K562 (cell line): Measurements from ENCODE around the gene COA7. TPM values are rescaled to one million over a fixed set of nuclear protein-coding genes. Genes with fewer than 3 reads are reported as not detected.

Experiments
- ATAC-seq: fragments of 200-7000 bp; cut with Tn5 transposase; 3 replicates; pipeline ENCODE4 v1.9.1; 2020; ENCODE audit warnings: moderate library complexity
- BruUV-seq: library from RNA; stranded (reverse); fragments of 400-500 nt; replicated peaks from 2 replicates; lab custom pipeline; 2021; lab: Mats Ljungman, UMichigan
- CTCF ChIA-PET: fragments of 300-600 bp; formaldehyde crosslinking; extraction: SDS; loops from one replicate; lab custom pipeline; 2021; ENCODE audit warnings: low intra/inter-chr PET ratio; lab: Yijun Ruan, JAX
- POLR2A ChIA-PET: fragments of 300-600, 350-650 bp; sonication (Branson Sonifier 250); formaldehyde crosslinking; extraction: SDS; loops from one replicate; lab custom pipeline; 2021; ENCODE audit warnings: antibody characterized with exemption, inconsistent platforms; lab: Yijun Ruan, JAX
- DNase-seq, 4 experiments: peaks; one replicate each; pipeline versions ENCODE4 v3.0.0 to v3.0.0-alpha.2; 2011 to 2018; ENCODE audit warnings: low spot score in 3 of 4, mixed read lengths in 3 of 4; ENCODE audit errors: extremely low read depth in 1 of 4
- FAIRE-seq: peaks from 2 replicates; lab custom pipeline; 2011; peaks lifted over from hg19 to GRCh38; lab: Jason Lieb, UNC
- H2AFZ ChIP-seq: 2 replicates; pipeline ENCODE4 v1.6.0; 2011; ENCODE audit warnings: low read depth, low read length, control low read depth, inconsistent platforms
- H3K27ac ChIP-seq: fragments of 200-600 bp; 3 replicates; pipeline ENCODE4 v1.8.0; 2011; ENCODE audit warnings: low read depth, mild to moderate bottlenecking, control low read depth, inconsistent platforms, low read length, moderate library complexity, mixed read lengths; ENCODE audit errors: extremely low read depth
- H3K27me3 ChIP-seq, 2 experiments: fragments of 300-600 bp in 1 of 2; 2 replicates in 1 of 2; 3 replicates in 1 of 2; pipeline versions ENCODE4 v1.6.0 to v1.8.0; 2011; ENCODE audit warnings: inconsistent platforms in 2 of 2, low read length in 2 of 2, mild to moderate bottlenecking in 1 of 2, mixed read lengths in 1 of 2, moderate library complexity in 1 of 2; ENCODE audit not compliant: control insufficient read depth in 2 of 2, insufficient read depth in 2 of 2
- H3K36me3 ChIP-seq: fragments of 300-600 bp; 3 replicates; pipeline ENCODE4 v1.8.0; 2011; ENCODE audit warnings: mild to moderate bottlenecking, low read length, inconsistent platforms; ENCODE audit not compliant: control insufficient read depth, insufficient read depth
- H3K4me1 ChIP-seq, 2 experiments: fragments of 200-600 bp in 1 of 2; replicated peaks in 1 of 2; 2 replicates in 1 of 2; 3 replicates in 1 of 2; pipeline versions ENCODE4 v1.5.1 to v1.8.0; 2011; ENCODE audit warnings: inconsistent platforms in 2 of 2, low read length in 2 of 2, mild to moderate bottlenecking in 1 of 2, mixed read lengths in 1 of 2, moderate library complexity in 1 of 2; ENCODE audit not compliant: control insufficient read depth in 2 of 2, insufficient read depth in 2 of 2
- H3K4me2 ChIP-seq: 2 replicates; pipeline ENCODE4 v1.6.1; 2011; ENCODE audit warnings: low read length, control low read depth, inconsistent platforms, mixed read lengths; ENCODE audit not compliant: insufficient read depth
- H3K4me3 ChIP-seq: fragments of 200-600 bp; sonication (generic), shearing (Covaris generic); 2 replicates; pipeline ENCODE4 v1.5.1; 2016; ENCODE audit warnings: control low read depth, inconsistent platforms
- H3K79me2 ChIP-seq: fragments of 200-600 bp; 3 replicates; pipeline ENCODE4 v1.8.0; 2011; ENCODE audit warnings: low read length, inconsistent platforms; ENCODE audit not compliant: control insufficient read depth, insufficient read depth
- H3K9ac ChIP-seq, 2 experiments: 2 replicates each; pipeline versions ENCODE4 v1.6.0 to v1.6.1; 2011; ENCODE audit warnings: low read depth in 2 of 2, low read length in 2 of 2, control low read depth in 1 of 2, inconsistent platforms in 1 of 2, mild to moderate bottlenecking in 1 of 2, mixed read lengths in 1 of 2; ENCODE audit not compliant: insufficient read depth in 1 of 2
- H3K9me1 ChIP-seq: one replicate; pipeline ENCODE4 v1.6.0; 2011; ENCODE audit warnings: inconsistent platforms, mild to moderate bottlenecking, low read length, moderate library complexity; ENCODE audit not compliant: control insufficient read depth, insufficient read depth
- H3K9me3 ChIP-seq: replicated peaks from 2 replicates; pipeline ENCODE4 v1.5.1; 2011; ENCODE audit warnings: low read depth, low read length, inconsistent platforms; ENCODE audit not compliant: control insufficient read depth, insufficient read depth
- H4K20me1 ChIP-seq: replicated peaks from 2 replicates; pipeline ENCODE4 v1.6.1; 2011; ENCODE audit warnings: low read length, inconsistent platforms, mixed read lengths; ENCODE audit not compliant: control insufficient read depth, insufficient read depth
- ADNP ChIP-seq: fragments of 200-800 bp; sonication (Bioruptor generic); IDR thresholded peaks from 2 replicates; pipeline ENCODE4 v1.6.1; 2016; ENCODE audit warnings: missing genetic modification characterization, missing compliant biosample characterization
- BCLAF1 ChIP-seq, 2 experiments: fragments of 450-650 bp in 1 of 2; IDR thresholded peaks; 2 replicates each; pipeline ENCODE4 v1.6.1; 2011 to 2017; ENCODE audit warnings: low read depth in 2 of 2, antibody characterized with exemption in 1 of 2, borderline replicate concordance in 1 of 2, low read length in 1 of 2, mild to moderate bottlenecking in 1 of 2, mixed read lengths in 1 of 2; ENCODE audit not compliant: control insufficient read depth in 1 of 2
- CBFA2T2 ChIP-seq: fragments of 450-650 bp; conservative IDR thresholded peaks from 2 replicates; pipeline ENCODE4 v1.6.1; 2017; ENCODE audit warnings: mild to moderate bottlenecking
- GTF2E2 ChIP-seq: fragments of 200-800 bp; sonication (Bioruptor generic); IDR thresholded peaks from 2 replicates; pipeline ENCODE4 v1.6.1; 2016; ENCODE audit warnings: missing genetic modification characterization, missing compliant biosample characterization
- SFPQ ChIP-seq: fragments of 200-400 bp; formaldehyde crosslinking; IDR thresholded peaks from 2 replicates; pipeline ENCODE4 v1.6.1; 2017; ENCODE audit warnings: mild to moderate bottlenecking, low read depth, low read length, moderate library complexity
- SMARCE1 ChIP-seq: fragments of 450-650 bp; IDR thresholded peaks from 2 replicates; pipeline ENCODE4 v1.7.1; 2016; ENCODE audit warnings: mild to moderate bottlenecking
- SREBF1 ChIP-seq: fragments of 150-350 bp; IDR thresholded peaks from 2 replicates; pipeline ENCODE4 v1.6.1; 2014; ENCODE audit warnings: antibody characterized with exemption, low read depth, low read length, borderline replicate concordance
- TFAM ChIP-seq: fragments of 250-450 bp; sonication (Bioruptor Pico); conservative IDR thresholded peaks from 2 replicates; pipeline ENCODE4 v1.5.0; 2021; ENCODE audit warnings: mild to moderate bottlenecking, moderate library complexity
- ZFPM2 ChIP-seq: fragments of 250-450 bp; sonication (Bioruptor Pico); IDR thresholded peaks from 2 replicates; pipeline ENCODE4 v1.5.1; 2022; ENCODE audit warnings: mild to moderate bottlenecking
- ZNF395 ChIP-seq: fragments of 200-800 bp; sonication (Bioruptor generic); IDR thresholded peaks from 2 replicates; pipeline ENCODE4 v1.6.1; 2017; ENCODE audit warnings: missing genetic modification characterization, missing compliant biosample characterization
- ZNF592 ChIP-seq: fragments of 450-650 bp; IDR thresholded peaks from 2 replicates; pipeline ENCODE4 v1.6.1; 2017; ENCODE audit warnings: antibody characterized with exemption, mild to moderate bottlenecking
- WGBS: fragments of 100-300 bp; shearing (Covaris generic); methylation state at CpG from one replicate; pipeline ENCODE4 v1.1.6; 2016; ENCODE audit warnings: low coverage, mixed read lengths; ENCODE audit not compliant: insufficient coverage; ENCODE audit errors: missing lambda C conversion rate; 5-methylcytosine and 5-hydroxymethylcytosine counted together
- in situ Hi-C: fragments of 300-500 bp; cut with MboI; formaldehyde crosslinking; loops from 4 replicates; pipeline ENCODE4 v1.15.0; 2018; ENCODE audit warnings: inconsistent platforms, mixed read lengths
- intact Hi-C: fragments of 100-400 bp; cut with micrococcal nuclease; formaldehyde crosslinking; loops from 2 replicates; pipeline ENCODE4 v1.14.2; 2022
- polyA plus RNA-seq, 8 experiments: library from polyadenylated mRNA; depleted of rRNA in 4 of 8; stranded (reverse) in 5 of 8; unstranded in 3 of 8; fragments of >200 nt; fragmentation: Nextera tagmentation in 2 of 8; fragmentation: Illumina TruSeq in 1 of 8; extraction: Ambion mirVana in 2 of 8; extraction: Trizol in 1 of 8; gene quantifications; 2 replicates each; pipeline versions ENCODE4 v1.2.1 to v1.2.3, GENCODE V29; 2011 to 2014; ENCODE audit warnings: inconsistent platforms in 1 of 8, missing spikeins in 1 of 8
- total RNA-seq, 7 experiments: library from RNA; depleted of rRNA in 6 of 7; stranded (reverse); fragments of >200 nt in 6 of 7; fragmentation: Illumina TruSeq in 2 of 7; extraction: Trizol in 2 of 7; gene quantifications; 2 replicates each; pipeline versions ENCODE4 v1.2.1 to v1.2.3, GENCODE V29; 2011 to 2021; ENCODE audit warnings: low replicate concordance in 1 of 7

The COA7 gene
- total and polyA plus RNA-seq, 9 of the 15 experiments (the other 6 are each of a cell fraction or from before 2014, with no cell fraction given), result 19.4 to 82.8 (median 51.0) TPM

GRCh38 chr1:52681136-52681535 lies 17.0 kb downstream of the COA7 start:
- Histone ChIP-seq H3K9me1 (no peaks in the 10 kb centered on the region), H3K4me2 (no peak overlapping the region), H3K4me3 (no peak overlapping the region), H2AFZ (no peak overlapping the region), H3K27ac (no peak overlapping the region), H3K27me3 (no peaks in the 10 kb centered on the region; a peak in 1 of 5 replicates), H3K9me3 (no peaks in the 10 kb centered on the region), H3K36me3 (peaks cover 20% of the 10 kb centered on the region), H3K79me2 (0 out of 3 replicates have a peak, but pooled peaks cover 1% of the 10 kb centered on the region), H4K20me1 (no peaks in the 10 kb centered on the region), H3K4me1 (peaks cover 0 to 6% of the 10 kb centered on the region in 2 experiments; a peak in 2 of 5 replicates), H3K9ac (no peak overlapping the region)
- no peak for ATAC-seq
- no peak for FAIRE-seq
- in situ Hi-C loops, result loop anchor here (10.0 to 25.0 kb wide), 2 partner anchors 276 to 544 kb away; partner anchors contain the start of genes ORC1, PRPF38A and ZFYVE9
- CTCF ChIA-PET, result no interaction called here
- intact Hi-C loops, result loop anchor here (5.0 kb wide), 1 partner anchor 279 kb away; the partner anchor contains the start of genes ORC1 and PRPF38A
- BruUV-seq, result no TSS peak
- WGBS, result 46% methylated on average over 4 of the region's 4 CpGs
- DNase-seq, result no peak
- POLR2A ChIA-PET, result no interaction called here
- TF ChIP-seq ZFPM2 (CRISPR knock-in tag) (no peak), GTF2E2 (tag) (no peak), ADNP (tag) (no peak), ZNF395 (no peak), TFAM (CRISPR knock-in tag) (no peak), ZNF592 (no peak), SREBF1 (no peak), SMARCE1 (no peak), BCLAF1 (IDR thresholded peaks at IDR 0.05; ENCODE audit: borderline replicate concordance in 1 of 2, control insufficient read depth in 1 of 2, low read depth in 2 of 2, low read length in 1 of 2) (no peak), SFPQ (no peak), CBFA2T2 (no peak)
